GM21717 (cell line): ENCODE data around the gene HARBI1.
"Not testable (repeated sequence)": the region's sequence is repeated elsewhere in the genome, so short reads cannot be mapped to it uniquely, and the experiment has no call there.

Experiments used
- ATAC-seq: cut with Tn5 transposase; IDR thresholded peaks from one replicate; pipeline ENCODE4 v1.9.1; 2021; ENCODE audit warnings: mild to moderate bottlenecking, moderate library complexity; ENCODE audit not compliant: unreplicated experiment

HARBI1 gene

DNA sequence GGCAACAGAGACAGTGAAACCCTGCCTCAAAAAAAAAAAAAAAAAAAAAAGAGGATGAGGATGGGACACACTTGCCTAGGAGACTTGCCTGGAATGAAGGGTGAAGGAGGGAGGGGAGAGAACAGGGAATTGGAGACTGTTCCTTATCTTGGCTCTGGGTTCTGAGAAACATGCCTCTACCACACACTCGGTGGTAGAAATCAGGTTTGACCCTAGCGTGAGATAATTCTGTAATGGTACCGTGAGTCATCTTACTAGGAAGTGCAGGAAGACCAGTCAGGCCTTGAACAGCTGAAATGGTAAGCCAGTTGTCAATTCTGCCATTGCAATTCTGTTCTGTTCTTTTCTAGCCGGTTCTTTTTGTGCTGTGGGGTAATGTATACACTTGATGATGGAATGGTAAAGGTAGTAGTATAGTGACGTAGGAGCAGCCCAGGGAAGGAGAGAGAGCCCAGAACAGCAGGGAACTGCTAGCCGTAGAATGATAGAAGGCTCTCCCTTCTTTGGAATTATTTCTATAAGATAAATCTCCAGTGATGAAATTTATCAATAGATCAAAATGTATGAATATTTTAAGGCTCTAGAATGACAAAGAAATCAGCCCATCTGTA, 19.3 kb downstream of the HARBI1 start:
- no peak for ATAC-seq

DNA sequence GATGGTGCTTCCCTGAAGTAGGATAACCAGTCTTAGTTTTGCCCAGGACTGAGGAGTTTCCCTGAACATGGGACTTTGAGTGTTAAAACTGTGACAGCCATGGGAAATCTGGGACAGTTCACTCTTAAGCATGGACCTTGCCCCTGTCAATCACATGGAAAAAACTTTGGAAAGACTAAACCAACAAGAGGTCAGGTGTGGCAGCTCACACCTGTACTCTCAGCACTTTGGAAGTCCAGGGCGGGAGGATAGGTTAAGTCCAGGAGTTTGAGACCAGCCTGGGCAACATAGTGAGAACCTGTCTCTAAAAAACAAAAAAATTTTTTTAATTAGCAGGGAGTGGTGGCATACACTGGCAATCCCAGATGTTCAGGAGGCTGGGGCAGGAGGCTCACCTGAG, 19.9 kb downstream of the HARBI1 start:
- ATAC-seq = no peak

DNA sequence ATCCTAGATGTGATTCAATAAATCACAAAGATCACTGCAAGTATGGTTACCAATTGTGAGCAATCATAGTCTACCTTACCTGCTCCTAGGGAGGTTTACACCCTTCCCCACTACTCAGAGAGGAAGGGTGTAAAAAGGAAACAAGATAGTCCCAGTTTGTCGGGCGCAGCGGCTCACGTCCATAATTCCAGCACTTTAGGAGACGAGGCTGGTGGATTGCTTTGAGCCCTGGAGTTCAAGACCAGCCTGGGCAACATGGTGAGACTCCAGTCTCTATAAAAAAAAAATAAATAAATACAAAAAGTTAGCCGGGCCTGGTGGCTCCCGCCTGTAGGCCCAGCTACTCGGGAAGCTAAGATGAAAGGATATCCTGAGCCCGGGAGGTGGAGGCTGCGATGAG, 22.2 kb downstream of the HARBI1 start:
- ATAC-seq = no peak

DNA sequence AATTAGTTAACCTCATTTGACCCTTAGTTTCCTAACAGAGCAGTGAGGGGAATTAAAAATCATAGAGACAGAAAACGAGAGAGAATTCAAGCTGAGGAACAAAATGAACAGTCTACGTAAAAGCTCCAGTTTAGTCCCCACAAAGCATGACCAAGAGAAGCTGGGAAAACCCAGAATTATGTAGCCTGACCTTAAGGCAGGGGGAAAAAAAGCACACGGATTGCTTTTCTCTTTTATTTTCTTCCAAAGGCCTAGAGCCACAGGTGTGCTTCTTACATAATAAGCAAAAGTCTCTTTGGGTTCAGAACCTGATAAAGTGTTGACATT, 22.7 kb downstream of the HARBI1 start:
- no peak for ATAC-seq

DNA sequence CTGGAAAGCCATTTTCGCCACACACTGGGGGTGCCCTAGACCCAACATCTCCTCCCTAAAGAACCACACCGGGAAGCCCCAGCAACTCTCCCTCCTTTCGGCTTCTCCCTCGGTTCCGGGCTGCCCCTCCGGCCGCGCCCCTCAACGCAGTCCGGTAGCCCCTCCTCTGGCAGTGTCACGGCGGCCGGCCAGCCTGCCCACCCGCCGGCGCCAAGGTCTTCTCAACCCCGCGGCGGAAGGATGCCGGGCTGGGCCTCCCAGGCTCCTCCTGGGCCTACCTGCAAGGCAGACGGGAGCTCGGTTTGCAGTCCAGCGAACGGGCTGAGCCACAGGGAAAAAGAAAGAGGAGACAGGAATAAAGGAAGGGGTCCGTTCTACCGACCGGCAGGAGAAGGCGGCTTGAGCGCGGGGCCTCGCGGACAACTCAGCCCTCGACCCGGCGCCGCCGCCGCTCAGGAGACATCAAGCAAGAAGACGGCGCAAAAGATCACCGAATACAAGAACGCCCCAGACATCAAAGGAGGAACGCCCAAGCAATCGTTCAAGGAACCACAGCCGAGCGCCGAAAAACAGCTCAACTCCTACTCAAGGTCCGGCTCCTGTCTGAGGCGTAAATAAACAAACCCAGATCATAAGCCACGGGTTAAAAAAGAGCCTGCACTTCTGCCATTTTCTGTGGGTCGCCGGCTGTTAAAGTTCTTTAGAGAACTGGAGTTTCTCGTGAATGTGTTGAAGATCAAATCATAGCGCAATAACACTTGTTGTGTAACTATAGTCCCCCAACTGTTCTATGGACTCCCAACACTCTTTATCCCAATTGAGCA, 23.3 kb downstream of the HARBI1 start, which contains the start of gene AMBRA1:
AMBRA1 (minus strand) TSS at position 474 of the 824 bp plus-strand sequence. CDS start 45,643 bp downstream, outside the sequence.
- ATAC-seq = peak; percentile 79

DNA sequence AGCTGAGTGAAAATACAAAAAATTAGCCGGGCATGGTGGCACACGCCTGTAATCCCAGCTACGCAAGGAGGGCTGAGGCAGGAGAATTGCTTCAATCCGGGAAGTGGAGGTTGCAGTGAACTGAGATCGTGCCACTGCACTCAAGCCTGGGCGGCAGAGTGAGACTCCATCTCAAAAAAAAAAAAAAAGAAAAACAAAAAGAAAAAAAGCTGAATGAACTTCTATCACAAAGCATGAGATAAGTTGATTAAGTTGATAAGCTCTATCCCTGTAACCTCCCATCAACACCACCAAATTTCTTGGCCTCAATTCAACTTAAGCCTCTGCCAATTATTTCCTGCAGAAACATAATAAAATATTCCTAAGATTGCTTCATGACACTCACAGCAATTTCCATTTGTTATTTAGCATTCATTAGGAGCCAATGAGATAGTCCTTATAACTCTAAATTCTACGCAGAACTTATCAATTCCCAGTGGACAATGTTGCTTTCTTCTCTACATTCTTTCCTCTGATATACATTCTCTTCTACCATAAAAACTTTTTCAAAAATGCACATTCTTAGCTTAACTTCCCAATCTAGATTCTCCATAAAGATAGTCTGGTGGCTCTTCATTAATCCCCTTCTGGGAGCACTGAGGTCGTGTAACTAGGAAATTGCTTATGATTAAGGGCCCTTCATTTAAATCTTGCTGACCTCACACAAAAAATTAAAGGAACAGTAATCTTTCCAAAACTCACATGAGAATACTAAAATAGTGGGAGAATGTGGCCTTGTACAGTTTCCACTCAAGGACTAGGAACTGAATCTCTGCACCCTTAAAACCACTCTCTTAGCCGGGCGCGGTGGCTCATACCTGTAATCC, 26.1 kb downstream of the HARBI1 start:
- ATAC-seq = no peak

DNA sequence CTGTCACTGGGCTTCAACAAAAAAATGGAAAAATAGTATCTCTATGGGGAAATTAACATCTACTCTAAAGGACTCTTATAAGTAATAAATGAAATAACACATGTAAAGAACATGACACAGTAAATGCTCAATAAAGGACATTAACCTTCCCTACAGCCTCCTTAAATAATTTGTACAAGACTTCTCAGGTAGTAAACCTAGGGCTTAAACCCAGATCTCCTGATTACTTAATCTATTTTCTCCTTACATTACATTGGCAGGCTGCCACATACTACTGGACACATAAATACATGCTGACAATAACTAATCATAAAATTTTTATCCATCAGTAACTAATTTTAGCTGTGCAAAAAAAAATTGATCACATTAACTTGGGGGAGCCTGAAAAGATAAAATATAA, 28.1 kb downstream of the HARBI1 start:
- ATAC-seq = no peak

DNA sequence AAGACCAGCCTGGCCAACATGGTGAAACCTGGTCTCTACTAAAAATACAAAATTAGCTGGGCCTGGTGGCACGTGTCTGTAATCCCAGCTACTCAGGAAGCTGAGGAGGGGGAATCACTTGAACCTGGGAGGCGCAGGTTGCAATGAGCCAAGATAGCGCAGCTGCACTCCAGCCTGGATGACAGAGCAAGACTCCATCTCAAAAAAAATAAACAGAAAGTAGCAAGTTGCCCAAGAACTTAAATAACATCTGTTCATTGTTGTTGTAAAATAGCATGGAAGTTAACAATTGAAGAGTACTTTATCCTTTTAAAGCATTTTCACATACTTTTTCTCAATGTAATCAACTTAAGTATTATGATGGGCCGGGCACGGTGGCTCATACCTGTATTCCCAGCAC, 28.9 kb downstream of the HARBI1 start:
- ATAC-seq = no peak

DNA sequence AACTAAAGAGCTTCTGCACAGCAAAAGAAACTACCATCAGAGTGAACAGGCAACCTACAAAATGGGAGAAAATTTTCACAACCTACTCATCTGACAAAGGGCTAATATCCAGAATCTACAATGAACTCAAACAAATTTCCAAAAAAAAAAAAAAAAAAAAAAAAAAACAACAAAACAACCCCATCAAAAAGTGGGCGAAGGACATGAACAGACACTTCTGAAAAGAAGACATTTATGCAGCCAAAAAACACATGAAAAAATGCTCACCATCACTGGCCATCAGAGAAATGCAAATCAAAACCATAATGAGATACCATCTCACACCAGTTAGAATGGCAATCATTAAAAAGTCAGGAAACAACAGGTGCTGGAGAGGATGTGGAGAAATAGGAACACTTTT, 33.5 kb downstream of the HARBI1 start:
- ATAC-seq = not testable (repeated sequence)

DNA sequence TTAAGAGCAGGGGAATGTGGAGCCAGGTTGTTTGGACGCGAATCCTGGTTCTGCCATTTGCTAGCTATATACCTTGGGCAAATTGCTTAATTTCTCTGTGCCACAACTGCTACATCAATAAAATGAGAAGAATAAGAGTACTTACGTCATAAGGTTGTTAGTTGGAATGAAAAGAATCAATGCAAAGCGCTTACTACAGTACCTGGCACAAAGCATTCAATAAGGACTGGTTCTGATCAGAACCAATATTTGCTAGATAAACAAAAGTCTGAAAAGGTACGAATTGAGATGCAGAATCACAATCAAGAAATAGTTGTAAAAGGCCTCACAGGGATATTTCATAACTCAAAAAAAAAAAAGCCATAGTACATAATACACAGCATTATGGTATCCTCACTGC, 34.4 kb downstream of the HARBI1 start:
- no peak for ATAC-seq

DNA sequence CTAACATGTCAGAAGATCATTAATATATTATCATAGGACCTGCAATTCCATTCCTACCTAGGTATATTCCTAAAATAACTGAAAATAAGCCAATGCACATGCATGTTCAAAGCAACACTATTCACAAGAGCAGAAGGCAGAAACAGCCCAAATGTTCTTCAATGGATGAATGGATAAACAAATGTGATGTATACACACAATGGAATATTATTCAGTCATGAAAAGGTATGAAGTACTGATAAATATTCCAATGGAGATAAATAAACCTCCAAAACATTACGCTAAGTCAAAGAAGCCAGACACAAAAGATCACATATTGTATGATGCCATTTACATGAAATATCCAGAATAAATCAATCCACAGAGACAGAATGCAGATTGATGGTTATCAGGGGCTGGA, 40.0 kb downstream of the HARBI1 start:
- no peak for ATAC-seq

DNA sequence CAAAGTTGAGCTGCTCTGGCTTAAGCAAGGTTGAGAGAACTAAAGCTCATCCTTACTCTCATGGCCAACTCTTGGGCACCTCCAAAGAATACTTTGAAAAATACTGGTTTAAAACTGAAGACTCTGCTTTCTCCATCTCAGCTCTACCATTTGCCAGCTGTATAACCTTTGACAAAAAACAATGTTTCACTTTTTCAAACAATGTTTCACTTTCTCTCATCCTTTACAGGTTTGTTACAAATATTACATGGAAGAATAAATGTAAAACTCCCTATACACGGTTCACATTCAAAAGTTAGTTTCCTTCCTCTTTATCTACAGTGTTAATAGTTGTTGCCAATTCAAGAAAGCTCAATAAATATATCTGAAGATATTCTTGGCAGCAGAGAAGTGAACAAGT, 42.4 kb downstream of the HARBI1 start:
- ATAC-seq = no peak

DNA sequence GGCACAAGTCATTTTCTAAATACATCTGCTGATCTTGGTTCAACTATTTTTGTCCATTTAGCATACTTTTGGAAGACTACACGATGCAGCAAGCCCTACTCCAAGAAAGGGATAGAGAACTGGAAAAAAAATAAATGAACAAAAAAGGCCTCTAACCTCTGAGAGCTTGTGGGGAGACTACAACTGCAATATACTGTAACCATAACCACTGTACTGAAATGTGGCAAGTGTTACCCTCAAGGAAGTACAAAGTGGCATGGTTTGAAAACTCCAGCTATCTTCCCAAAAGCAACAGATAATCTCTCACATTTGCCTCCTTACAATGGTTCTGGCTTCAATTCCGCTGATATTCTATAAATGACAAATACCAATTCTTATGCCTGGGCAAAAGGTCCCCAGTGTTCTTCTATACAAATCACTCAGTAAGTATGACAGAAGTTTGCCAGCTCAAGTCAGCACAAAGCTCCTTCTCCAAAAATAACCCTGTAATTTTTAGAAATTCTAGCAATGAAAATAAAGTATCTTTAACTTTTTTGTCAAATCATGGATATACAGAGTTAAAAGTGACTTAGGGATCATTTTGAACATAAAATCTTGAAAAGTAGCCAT, 46.1 kb downstream of the HARBI1 start:
- ATAC-seq = no peak

DNA sequence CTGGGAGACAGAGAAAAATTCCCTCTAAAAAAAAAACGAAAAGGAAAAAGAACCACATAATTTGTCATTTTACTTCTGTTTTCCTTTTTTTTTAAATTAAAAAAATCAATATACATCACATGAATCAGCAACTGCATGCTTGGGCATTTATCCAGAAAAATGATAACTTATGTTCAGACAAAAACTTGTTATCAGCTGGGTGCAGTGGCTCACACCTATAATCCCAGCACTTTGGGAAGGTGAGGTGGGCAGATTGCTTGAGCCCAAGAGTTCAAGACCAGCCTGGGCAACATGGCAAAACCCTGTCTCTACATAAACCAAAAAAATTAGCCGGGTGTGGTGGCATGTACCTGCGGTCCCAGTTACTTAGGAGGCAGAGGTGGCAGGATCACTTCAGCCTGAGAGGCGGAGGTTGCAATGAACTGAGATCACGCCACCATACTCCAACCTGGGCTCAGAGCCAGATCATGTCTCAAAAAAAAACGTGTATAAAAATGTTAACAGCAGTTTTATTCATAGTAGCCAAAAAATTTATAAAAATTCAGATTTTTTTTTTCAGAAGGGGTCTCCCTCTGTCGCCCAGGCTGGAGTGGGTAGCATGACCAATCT, 51.7 kb downstream of the HARBI1 start:
- no peak for ATAC-seq

DNA sequence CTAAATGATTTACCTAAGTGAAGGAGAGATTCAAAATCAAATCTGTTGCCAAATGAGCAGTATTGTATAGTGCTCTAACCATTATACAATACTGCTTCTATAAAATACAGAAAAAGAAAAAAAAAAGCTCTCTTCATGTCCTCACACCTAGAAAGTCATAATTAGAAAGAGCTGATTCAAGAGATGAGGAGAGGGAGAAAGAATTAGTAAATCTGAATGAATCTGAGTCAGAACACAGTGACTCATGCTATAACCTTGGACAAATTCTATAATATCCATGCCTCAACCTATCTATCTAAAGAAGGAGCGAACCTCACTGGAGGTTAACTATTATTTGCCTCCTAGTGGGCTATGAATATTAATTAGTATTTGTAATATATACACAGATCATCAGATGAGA, 52.6 kb downstream of the HARBI1 start:
- ATAC-seq = no peak

DNA sequence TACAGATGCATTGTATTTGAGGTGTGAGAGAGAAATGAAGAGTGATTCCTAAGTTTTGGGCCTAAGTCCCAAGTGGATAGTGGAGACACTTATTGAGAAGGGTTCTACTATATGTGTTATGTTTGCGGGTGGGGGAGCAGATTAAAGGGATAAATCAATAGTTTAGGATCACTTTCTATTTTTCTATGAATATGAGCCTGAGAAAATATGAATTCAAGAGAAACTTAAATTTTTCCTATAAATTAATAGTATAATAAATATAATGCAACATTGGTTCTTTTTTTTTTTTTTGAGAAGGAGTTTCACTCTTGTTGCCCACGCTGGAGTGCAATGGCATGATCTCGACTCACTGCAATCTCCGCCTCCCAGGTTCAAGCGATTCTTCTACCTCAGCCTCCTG, 54.5 kb downstream of the HARBI1 start:
- ATAC-seq = no peak

DNA sequence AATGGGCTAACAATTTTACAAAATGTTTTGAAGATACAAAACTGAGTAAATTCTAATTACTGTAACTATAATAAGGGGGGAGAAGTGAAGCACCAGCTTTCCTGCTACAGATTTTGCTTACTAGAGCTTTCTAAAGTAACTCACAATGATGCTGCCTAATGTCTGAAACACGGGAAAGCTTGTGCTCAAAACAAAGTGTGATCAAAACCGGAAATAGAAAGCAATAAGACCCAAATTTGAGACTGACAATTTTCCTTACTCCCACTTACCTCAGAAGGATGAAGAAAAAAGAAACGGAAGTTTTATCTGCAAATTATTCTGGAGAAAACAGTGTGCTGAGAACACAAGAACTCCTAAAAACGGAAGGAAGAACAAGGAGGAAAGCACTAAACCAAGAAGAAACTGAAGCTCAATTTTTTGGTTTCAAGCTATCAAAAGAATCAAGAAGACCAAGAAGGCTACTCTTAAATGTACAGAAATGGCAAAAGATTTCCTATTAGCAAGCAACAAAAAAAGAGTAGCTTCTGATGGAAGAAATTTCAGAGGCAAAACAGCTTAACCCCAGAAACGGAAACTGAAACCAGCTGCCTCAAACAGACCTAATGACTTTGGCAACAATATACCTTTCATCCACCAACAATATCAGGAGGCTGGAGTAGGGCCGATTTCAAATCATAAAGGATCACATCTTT, 56.6 kb downstream of the HARBI1 start:
- peak; percentile 63 for ATAC-seq

DNA sequence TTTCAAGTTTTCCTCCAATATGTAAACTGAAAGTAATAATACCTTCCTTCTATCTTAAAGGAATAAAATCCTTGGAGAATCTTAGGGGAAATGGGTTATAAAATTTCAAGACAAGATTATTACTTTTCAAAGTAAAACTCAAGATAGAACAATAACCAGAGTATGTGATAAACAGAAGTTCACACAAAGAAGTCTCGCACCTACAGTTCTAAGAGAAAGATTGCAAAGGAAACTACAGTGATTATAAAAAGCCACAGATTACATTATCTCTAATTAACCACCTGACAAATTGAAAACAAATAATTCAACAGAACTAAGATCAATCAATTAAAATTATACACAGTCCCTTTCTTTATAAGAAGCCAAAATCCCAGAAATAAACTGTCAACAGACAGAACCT, 57.2 kb downstream of the HARBI1 start:
- no peak for ATAC-seq

DNA sequence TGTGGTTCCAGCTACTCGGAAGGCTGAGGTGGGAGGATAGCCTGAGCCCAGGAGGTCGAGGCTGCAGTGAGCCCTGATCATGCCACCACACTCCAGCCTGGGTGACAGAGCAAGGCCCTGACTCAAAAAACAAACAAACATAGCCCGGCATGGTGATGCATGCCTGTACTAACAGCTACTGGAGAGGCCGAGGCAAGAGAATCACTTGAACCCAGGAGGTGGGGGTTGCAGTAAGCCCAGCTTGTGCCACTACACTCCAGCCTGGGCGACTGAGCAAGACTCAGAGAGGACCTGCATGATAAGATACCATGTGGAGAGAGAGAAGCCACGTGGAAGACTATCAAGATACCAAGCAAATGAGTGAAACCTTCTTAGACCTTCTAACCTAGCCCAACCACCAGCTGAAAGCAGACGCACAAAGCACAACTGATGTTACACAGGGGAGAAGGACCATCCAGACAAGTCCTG, 59.3 kb downstream of the HARBI1 start:
- ATAC-seq = no peak
